HCT116 (cell line): ENCODE results near the gene TFAP2D. TPM values are rescaled to one million over a fixed set of nuclear protein-coding genes. Genes with fewer than 3 reads are reported as not detected.

Source experiments
- ATAC-seq: fragments of 200-7000 bp; cut with Tn5 transposase; 2 replicates; pipeline ENCODE4 v1.9.1; 2020; ENCODE audit warnings: mild to moderate bottlenecking, moderate library complexity
- BruUV-seq: library from RNA; stranded (reverse); fragments of 400-500 nt; replicated peaks from 2 replicates; lab custom pipeline; 2021; lab: Mats Ljungman, UMichigan
- CTCF ChIA-PET: fragments of 300-600 bp; sonication (Branson Sonifier 250); formaldehyde crosslinking; loops from one replicate; lab custom pipeline; 2021; ENCODE audit warnings: antibody characterized with exemption; lab: Charles Lee
- POLR2A ChIA-PET: fragments of 300-600, 350-600 bp; sonication (Branson Sonifier 250); formaldehyde crosslinking; loops from one replicate; lab custom pipeline; 2021; ENCODE audit warnings: antibody characterized with exemption; lab: Charles Lee
- RAD21 ChIA-PET, 2 experiments: fragments of 300-600 bp; sonication (Branson Sonifier 250); formaldehyde crosslinking; loops; one replicate each; lab custom pipeline; 2023; ENCODE audit warnings: low total read pairs in 2 of 2; ENCODE audit not compliant: uncharacterized antibody in 2 of 2, unreplicated experiment in 2 of 2, low non-redundant PET in 1 of 2; lab: Charles Lee
- DNase-seq: peaks from one replicate; pipeline ENCODE4 v3.0.0-alpha.2; 2010; ENCODE audit warnings: low read depth, low spot score
- H2AFZ ChIP-seq: fragments of 200-600 bp; shearing (Covaris generic), sonication (generic); 2 replicates; pipeline ENCODE4 v1.6.1; 2017; ENCODE audit warnings: low read depth, mixed run types, mixed read lengths, antibody characterized with exemption, low read length; ENCODE audit not compliant: poor library complexity, severe bottlenecking
- H3K27ac ChIP-seq: 2 replicates; pipeline ENCODE4 v1.5.1; 2012; ENCODE audit warnings: low read depth, low read length
- H3K27me3 ChIP-seq: fragments of 200-600 bp; sonication (generic); 2 replicates; pipeline ENCODE4 v1.6.1; 2016; ENCODE audit warnings: mixed run types, low read length, mixed read lengths; ENCODE audit not compliant: insufficient read depth
- H3K36me3 ChIP-seq, 2 experiments: fragments of 200-500 bp in 1 of 2; fragments of 200-600 bp in 1 of 2; sonication (Bioruptor generic) in 1 of 2; sonication (generic) in 1 of 2; 2 replicates each; pipeline versions ENCODE4 v1.5.1 to v1.6.1; 2014 to 2016; ENCODE audit warnings: low read length in 2 of 2, inconsistent platforms in 1 of 2, mixed read lengths in 1 of 2, mixed run types in 1 of 2; ENCODE audit not compliant: insufficient read depth in 2 of 2, control insufficient read depth in 1 of 2
- H3K4me1 ChIP-seq, 2 experiments: fragments of 200-600 bp in 1 of 2; sonication (generic) in 1 of 2; 2 replicates each; pipeline versions ENCODE4 v1.5.1 to v1.6.1; 2012 to 2017; ENCODE audit warnings: low read length in 2 of 2, inconsistent platforms in 1 of 2, mild to moderate bottlenecking in 1 of 2, mixed read lengths in 1 of 2, mixed run types in 1 of 2, moderate library complexity in 1 of 2; ENCODE audit not compliant: insufficient read depth in 2 of 2, control insufficient read depth in 1 of 2
- H3K4me2 ChIP-seq: fragments of 200-600 bp; sonication (generic); 2 replicates; pipeline ENCODE4 v1.6.1; 2017; ENCODE audit warnings: mixed run types, low read length, mixed read lengths
- H3K4me3 ChIP-seq, 2 experiments: fragments of 200-600 bp in 1 of 2; sonication (generic) in 1 of 2; replicated peaks in 1 of 2; 2 replicates each; pipeline ENCODE4 v1.5.1; 2011 to 2016; ENCODE audit warnings: low read length in 2 of 2, control low read depth in 1 of 2, low read depth in 1 of 2, mild to moderate bottlenecking in 1 of 2, mixed read lengths in 1 of 2, mixed run types in 1 of 2
- H3K79me2 ChIP-seq: fragments of 200-600 bp; sonication (generic); 2 replicates; pipeline ENCODE4 v1.6.1; 2017; ENCODE audit warnings: mild to moderate bottlenecking, mixed run types, low read length, moderate library complexity, mixed read lengths; ENCODE audit not compliant: insufficient read depth
- H3K9ac ChIP-seq: fragments of 200-600 bp; sonication (generic); 2 replicates; pipeline ENCODE4 v1.6.1; 2016; ENCODE audit warnings: low read length, mixed read lengths
- H3K9me2 ChIP-seq: fragments of 200-600 bp; sonication (generic), shearing (Covaris generic); 2 replicates; pipeline ENCODE4 v1.6.1; 2017; ENCODE audit warnings: mixed run types, mild to moderate bottlenecking, moderate library complexity; ENCODE audit not compliant: insufficient read depth
- H3K9me3 ChIP-seq, 2 experiments: fragments of 200-500 bp in 1 of 2; fragments of 200-600 bp in 1 of 2; sonication (Bioruptor generic) in 1 of 2; sonication (generic) in 1 of 2; 2 replicates each; pipeline ENCODE4 v1.6.1; 2014 to 2017; ENCODE audit warnings: low read length in 2 of 2, mixed read lengths in 2 of 2, inconsistent platforms in 1 of 2, low read depth in 1 of 2, mild to moderate bottlenecking in 1 of 2, mixed run types in 1 of 2, moderate library complexity in 1 of 2; ENCODE audit not compliant: control insufficient read depth in 1 of 2, insufficient read depth in 1 of 2
- H4K20me1 ChIP-seq: fragments of 200-600 bp; sonication (generic), shearing (Covaris generic); 2 replicates; pipeline ENCODE4 v1.6.1; 2017; ENCODE audit warnings: mixed run types, mild to moderate bottlenecking, moderate library complexity; ENCODE audit not compliant: insufficient read depth
- CBX3 ChIP-seq: IDR thresholded peaks from 2 replicates; pipeline ENCODE4 v1.6.1; 2012; ENCODE audit warnings: low read depth
- CEBPB ChIP-seq: IDR thresholded peaks from 2 replicates; pipeline ENCODE4 v1.6.1; 2012; ENCODE audit warnings: low read depth
- EGR1 ChIP-seq: IDR thresholded peaks from 2 replicates; pipeline ENCODE4 v1.6.1; 2012; ENCODE audit warnings: low read depth
- EZH2 ChIP-seq: fragments of 200-600 bp; sonication (generic); IDR thresholded peaks from 2 replicates; pipeline ENCODE4 v1.6.1; 2017; ENCODE audit warnings: antibody characterized with exemption, mixed run types
- EZH2phosphoT487 ChIP-seq: fragments of 200-600 bp; IDR thresholded peaks from 2 replicates; pipeline ENCODE4 v1.6.1; 2018; ENCODE audit warnings: antibody characterized with exemption, borderline replicate concordance
- POLR2A ChIP-seq: IDR thresholded peaks from 2 replicates; pipeline ENCODE4 v1.7.0; 2011; ENCODE audit warnings: borderline replicate concordance; ENCODE audit not compliant: insufficient read depth, insufficient read length; ENCODE audit errors: extremely low read depth
- POLR2AphosphoS5 ChIP-seq: IDR thresholded peaks from 2 replicates; pipeline ENCODE4 v1.6.1; 2011; ENCODE audit warnings: mild to moderate bottlenecking, low read depth, low read length, moderate library complexity
- RAD21 ChIP-seq: IDR thresholded peaks from 2 replicates; pipeline ENCODE4 v1.6.1; 2012; ENCODE audit warnings: low read depth, mild to moderate bottlenecking
- SIN3A ChIP-seq: IDR thresholded peaks from 2 replicates; pipeline ENCODE4 v1.6.1; 2012; ENCODE audit warnings: low read depth
- SP1 ChIP-seq: IDR thresholded peaks from 2 replicates; pipeline ENCODE4 v1.6.1; 2012; ENCODE audit warnings: low read depth
- YY1 ChIP-seq: IDR thresholded peaks from 2 replicates; pipeline ENCODE4 v1.6.1; 2011; ENCODE audit warnings: low read length, low read depth, moderate library complexity, mild to moderate bottlenecking; ENCODE audit not compliant: insufficient replicate concordance; ENCODE audit errors: extremely low read depth
- intact Hi-C: fragments of 100-400 bp; cut with micrococcal nuclease; formaldehyde crosslinking; loops from 2 replicates; pipeline ENCODE4 v1.10.0; 2022
- total RNA-seq: library from RNA; stranded (reverse); gene quantifications from one replicate; pipeline ENCODE4 v1.2.1, GENCODE V29; 2021; ENCODE audit not compliant: unreplicated experiment
- TF ChIP-seq, protein P1 (sequence below): IDR thresholded peaks from 2 replicates; pipeline ENCODE4 v1.6.1; 2011; ENCODE audit warnings: mild to moderate bottlenecking, low read length, moderate library complexity; ENCODE audit not compliant: insufficient replicate concordance; ENCODE audit errors: extremely low read depth
- TF ChIP-seq, protein P2 (sequence below): IDR thresholded peaks from 2 replicates; pipeline ENCODE4 v1.6.1; 2012
- TF ChIP-seq, protein P3 (sequence below): IDR thresholded peaks from 2 replicates; pipeline ENCODE4 v1.6.1; 2012; ENCODE audit warnings: low read depth

Gene TFAP2D
- total RNA-seq, 1 experiment from 2014 or later: not detected

DNA sequence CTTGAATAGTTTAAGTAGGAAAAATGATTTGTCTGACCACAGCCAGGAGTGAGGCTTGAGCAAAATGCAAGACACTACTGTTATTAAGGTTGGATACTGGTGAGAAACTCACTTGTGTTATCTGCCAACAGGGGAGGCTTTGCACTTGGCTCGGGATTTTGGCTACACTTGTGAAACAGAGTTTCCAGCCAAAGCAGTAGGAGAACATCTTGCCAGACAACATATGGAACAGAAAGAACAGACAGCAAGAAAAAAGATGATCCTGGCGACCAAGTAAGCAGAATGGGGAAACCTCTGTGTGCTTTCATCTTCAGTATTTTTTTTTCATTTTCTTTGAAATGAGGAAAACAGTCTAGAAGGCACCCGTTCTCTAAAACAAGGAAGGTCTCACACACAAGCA lies 31.6 kb downstream of the TFAP2D start:
- ATAC-seq: no peak
- intact Hi-C loops: no loop called here
- POLR2A ChIA-PET: no interaction called here

DNA sequence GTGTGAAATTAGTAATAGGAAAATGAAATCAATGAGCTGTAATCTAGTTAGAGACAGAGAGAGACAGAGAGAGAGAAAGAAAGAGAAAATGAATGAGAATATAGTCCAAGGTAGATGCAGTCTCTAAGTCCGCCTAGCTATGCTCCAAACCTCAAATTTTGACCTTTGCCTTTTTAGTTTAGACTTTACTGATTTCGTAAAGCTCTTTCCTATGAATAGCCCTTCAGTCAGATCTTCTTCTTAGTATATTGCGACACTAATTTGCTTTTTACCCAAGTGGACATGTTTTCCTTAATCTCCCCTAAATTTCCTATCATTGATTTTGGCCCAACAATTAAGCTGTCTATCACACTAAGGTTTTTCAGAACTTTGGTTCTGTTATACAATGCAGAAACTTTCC lies 49.5 kb downstream of the TFAP2D start:
- no peaks in the 10 kb centered on the region for H3K4me1 ChIP-seq
- TF ChIP-seq, protein P1, sequence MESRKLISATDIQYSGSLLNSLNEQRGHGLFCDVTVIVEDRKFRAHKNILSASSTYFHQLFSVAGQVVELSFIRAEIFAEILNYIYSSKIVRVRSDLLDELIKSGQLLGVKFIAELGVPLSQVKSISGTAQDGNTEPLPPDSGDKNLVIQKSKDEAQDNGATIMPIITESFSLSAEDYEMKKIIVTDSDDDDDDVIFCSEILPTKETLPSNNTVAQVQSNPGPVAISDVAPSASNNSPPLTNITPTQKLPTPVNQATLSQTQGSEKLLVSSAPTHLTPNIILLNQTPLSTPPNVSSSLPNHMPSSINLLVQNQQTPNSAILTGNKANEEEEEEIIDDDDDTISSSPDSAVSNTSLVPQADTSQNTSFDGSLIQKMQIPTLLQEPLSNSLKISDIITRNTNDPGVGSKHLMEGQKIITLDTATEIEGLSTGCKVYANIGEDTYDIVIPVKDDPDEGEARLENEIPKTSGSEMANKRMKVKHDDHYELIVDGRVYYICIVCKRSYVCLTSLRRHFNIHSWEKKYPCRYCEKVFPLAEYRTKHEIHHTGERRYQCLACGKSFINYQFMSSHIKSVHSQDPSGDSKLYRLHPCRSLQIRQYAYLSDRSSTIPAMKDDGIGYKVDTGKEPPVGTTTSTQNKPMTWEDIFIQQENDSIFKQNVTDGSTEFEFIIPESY: no peak
- no peak for TF ChIP-seq SIN3A
- TF ChIP-seq, protein P2, sequence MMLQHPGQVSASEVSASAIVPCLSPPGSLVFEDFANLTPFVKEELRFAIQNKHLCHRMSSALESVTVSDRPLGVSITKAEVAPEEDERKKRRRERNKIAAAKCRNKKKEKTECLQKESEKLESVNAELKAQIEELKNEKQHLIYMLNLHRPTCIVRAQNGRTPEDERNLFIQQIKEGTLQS: no peak
- no peak for TF ChIP-seq CEBPB
- no peak for TF ChIP-seq POLR2A
- TF ChIP-seq EZH2phosphoT487: no peak
- TF ChIP-seq YY1: no peak
- no peak for TF ChIP-seq EGR1
- TF ChIP-seq SP1: no peak
- TF ChIP-seq, protein P3, sequence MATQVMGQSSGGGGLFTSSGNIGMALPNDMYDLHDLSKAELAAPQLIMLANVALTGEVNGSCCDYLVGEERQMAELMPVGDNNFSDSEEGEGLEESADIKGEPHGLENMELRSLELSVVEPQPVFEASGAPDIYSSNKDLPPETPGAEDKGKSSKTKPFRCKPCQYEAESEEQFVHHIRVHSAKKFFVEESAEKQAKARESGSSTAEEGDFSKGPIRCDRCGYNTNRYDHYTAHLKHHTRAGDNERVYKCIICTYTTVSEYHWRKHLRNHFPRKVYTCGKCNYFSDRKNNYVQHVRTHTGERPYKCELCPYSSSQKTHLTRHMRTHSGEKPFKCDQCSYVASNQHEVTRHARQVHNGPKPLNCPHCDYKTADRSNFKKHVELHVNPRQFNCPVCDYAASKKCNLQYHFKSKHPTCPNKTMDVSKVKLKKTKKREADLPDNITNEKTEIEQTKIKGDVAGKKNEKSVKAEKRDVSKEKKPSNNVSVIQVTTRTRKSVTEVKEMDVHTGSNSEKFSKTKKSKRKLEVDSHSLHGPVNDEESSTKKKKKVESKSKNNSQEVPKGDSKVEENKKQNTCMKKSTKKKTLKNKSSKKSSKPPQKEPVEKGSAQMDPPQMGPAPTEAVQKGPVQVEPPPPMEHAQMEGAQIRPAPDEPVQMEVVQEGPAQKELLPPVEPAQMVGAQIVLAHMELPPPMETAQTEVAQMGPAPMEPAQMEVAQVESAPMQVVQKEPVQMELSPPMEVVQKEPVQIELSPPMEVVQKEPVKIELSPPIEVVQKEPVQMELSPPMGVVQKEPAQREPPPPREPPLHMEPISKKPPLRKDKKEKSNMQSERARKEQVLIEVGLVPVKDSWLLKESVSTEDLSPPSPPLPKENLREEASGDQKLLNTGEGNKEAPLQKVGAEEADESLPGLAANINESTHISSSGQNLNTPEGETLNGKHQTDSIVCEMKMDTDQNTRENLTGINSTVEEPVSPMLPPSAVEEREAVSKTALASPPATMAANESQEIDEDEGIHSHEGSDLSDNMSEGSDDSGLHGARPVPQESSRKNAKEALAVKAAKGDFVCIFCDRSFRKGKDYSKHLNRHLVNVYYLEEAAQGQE: no peak
- TF ChIP-seq RAD21: no peak
- no peak for TF ChIP-seq POLR2AphosphoS5
- TF ChIP-seq CBX3: no peak
- no peak overlapping the region for H3K4me2 ChIP-seq
- H2AFZ ChIP-seq: no peak overlapping the region
- no peak overlapping the region for H3K4me3 ChIP-seq
- ATAC-seq: no peak
- no peaks in the 10 kb centered on the region for H3K36me3 ChIP-seq
- no peaks in the 10 kb centered on the region for H3K79me2 ChIP-seq
- no peaks in the 10 kb centered on the region for H3K9me2 ChIP-seq
- H3K9me3 ChIP-seq: peaks cover 7 to 10% of the 10 kb centered on the region in 2 experiments; a peak in 2 of 4 replicates
- ChIA-PET CTCF (no interaction called here), RAD21 (no interaction called here), POLR2A (no interaction called here)
- no peaks in the 10 kb centered on the region for H3K27me3 ChIP-seq
- H3K9ac ChIP-seq: no peak overlapping the region
- no peak overlapping the region for H3K27ac ChIP-seq
- DNase-seq: no peak
- intact Hi-C loops: no loop called here
- no peaks in the 10 kb centered on the region for H4K20me1 ChIP-seq
- no TSS peak for BruUV-seq

More for the DNA sequence above, 31.6 kb downstream of the TFAP2D start:
- no peak for TF ChIP-seq EZH2phosphoT487
- no peak for TF ChIP-seq EZH2
- H2AFZ ChIP-seq: no peak overlapping the region
- no peak overlapping the region for H3K9ac ChIP-seq
- H3K79me2 ChIP-seq: no peaks in the 10 kb centered on the region
- H3K9me2 ChIP-seq: no peaks in the 10 kb centered on the region
- H3K27ac ChIP-seq: no peak overlapping the region
- no peaks in the 10 kb centered on the region for H3K36me3 ChIP-seq
- peaks cover 5 to 26% of the 10 kb centered on the region in 2 experiments; a peak in 2 of 4 replicates for H3K9me3 ChIP-seq
- no TSS peak for BruUV-seq
- H3K27me3 ChIP-seq: no peaks in the 10 kb centered on the region
- no peaks in the 10 kb centered on the region for H3K4me1 ChIP-seq
- ChIA-PET CTCF (no interaction called here), RAD21 (no interaction called here)
- no peak for DNase-seq
- no peak overlapping the region for H3K4me2 ChIP-seq
- no peak overlapping the region for H3K4me3 ChIP-seq
- no peaks in the 10 kb centered on the region for H4K20me1 ChIP-seq
